ENCODE results near the gene SALL3.

SALL3 gene

DNA sequence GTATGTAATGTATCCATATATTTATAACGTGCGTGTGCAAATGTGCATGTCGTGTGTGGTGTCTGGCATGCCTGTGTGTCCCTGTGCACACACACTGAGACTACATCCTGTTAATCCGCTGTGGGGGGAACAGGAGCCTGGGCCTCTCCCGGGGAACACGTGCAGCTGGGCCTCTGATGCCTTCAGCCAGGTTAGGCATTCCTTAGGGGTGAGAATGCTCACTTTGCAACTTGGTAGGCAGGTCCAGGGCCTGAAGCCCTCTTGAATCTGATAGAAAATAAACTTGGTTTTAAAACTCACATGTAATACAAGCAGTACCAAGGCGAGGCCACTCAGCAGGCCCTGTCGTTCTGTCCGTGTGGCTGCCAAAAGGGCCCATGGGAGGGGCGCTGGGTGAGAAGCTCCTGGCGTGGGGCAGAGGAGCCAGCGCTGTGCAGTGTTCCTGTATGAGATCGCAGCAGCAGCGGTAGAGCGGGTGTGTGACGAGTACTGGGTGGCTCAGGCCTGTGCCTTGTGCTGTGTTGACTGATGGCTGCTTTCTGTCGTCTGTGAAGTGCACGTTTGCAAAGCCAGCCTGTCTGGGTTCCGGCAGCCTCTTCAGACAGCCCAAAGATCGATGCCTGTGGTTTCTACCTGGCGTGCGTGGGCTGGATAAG, 16.2 kb downstream of the SALL3 start:
- Histone ChIP-seq H4K20me1 (ENCODE audit: insufficient read depth, low read length) (no peaks in the 10 kb centered on the region), H3K4me3 (ENCODE audit: low read depth in 1 of 2, low read length in 2 of 2) (no peak overlapping the region), H3K27ac (ENCODE audit: low read length) (no peak overlapping the region), H3K4me2 (ENCODE audit: insufficient read depth, low read length) (no peak overlapping the region), H2AFZ (ENCODE audit: low read depth, low read length) (no peak overlapping the region), H3K9ac (ENCODE audit: low read depth, low read length) (no peak overlapping the region), H3K79me2 (ENCODE audit: insufficient read depth, low read length) (no peaks in the 10 kb centered on the region), H3K9me3 (ENCODE audit: insufficient read depth, low read length, severe bottlenecking) (no peaks in the 10 kb centered on the region), H3K27me3 (ENCODE audit: insufficient read depth, low read length, poor library complexity) (peaks cover under 1% of the 10 kb centered on the region), H3K4me1 (ENCODE audit: insufficient read depth, low read length) (no peaks in the 10 kb centered on the region), H3K36me3 (ENCODE audit: insufficient read depth, low read length) (no peaks in the 10 kb centered on the region)
- no peak for DNase-seq
- ATAC-seq (ENCODE audit: insufficient read depth, low read depth) = no peak
- no peak for TF ChIP-seq EZH2 (IDR thresholded peaks at IDR 0.05; ENCODE audit: borderline replicate concordance, low read depth, low read length, severe bottlenecking)
- TF ChIP-seq, protein P1, sequence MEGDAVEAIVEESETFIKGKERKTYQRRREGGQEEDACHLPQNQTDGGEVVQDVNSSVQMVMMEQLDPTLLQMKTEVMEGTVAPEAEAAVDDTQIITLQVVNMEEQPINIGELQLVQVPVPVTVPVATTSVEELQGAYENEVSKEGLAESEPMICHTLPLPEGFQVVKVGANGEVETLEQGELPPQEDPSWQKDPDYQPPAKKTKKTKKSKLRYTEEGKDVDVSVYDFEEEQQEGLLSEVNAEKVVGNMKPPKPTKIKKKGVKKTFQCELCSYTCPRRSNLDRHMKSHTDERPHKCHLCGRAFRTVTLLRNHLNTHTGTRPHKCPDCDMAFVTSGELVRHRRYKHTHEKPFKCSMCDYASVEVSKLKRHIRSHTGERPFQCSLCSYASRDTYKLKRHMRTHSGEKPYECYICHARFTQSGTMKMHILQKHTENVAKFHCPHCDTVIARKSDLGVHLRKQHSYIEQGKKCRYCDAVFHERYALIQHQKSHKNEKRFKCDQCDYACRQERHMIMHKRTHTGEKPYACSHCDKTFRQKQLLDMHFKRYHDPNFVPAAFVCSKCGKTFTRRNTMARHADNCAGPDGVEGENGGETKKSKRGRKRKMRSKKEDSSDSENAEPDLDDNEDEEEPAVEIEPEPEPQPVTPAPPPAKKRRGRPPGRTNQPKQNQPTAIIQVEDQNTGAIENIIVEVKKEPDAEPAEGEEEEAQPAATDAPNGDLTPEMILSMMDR (IDR thresholded peaks at IDR 0.05; ENCODE audit: borderline replicate concordance, extremely low read depth, low read length, poor library complexity, severe bottlenecking) = no peak

DNA sequence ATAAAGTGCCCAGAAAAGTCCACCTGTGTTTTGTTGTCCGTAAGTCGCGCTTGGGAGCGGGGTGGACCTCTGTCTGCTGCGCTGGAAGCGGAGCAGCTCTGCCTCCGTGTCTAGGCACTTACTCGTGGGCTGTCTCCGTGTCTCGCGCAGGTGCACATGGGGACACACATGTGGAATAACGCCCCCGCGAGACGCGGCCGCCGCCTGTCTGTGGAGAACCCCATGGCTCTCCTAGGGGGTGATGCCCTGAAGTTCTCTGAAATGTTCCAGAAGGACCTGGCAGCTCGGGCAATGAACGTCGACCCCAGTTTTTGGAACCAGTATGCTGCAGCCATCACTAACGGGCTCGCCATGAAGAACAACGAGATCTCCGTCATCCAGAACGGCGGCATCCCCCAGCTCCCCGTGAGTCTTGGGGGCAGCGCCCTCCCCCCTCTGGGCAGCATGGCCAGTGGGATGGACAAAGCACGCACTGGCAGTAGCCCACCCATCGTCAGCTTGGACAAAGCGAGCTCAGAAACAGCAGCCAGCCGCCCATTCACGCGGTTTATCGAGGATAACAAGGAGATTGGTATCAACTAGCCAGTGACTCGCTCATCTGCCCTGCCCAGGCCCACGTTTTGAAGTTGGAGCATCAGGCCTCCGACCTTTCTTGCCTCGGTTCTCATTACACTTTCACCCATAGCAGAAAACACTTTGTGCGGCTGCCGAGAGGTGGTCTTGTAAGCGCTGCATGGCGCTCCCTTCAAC, 17.3 kb downstream of the SALL3 start:
- no peaks in the 10 kb centered on the region for H3K4me1 ChIP-seq (ENCODE audit: insufficient read depth, low read length)
- TF ChIP-seq, protein P1 (IDR thresholded peaks at IDR 0.05; ENCODE audit: borderline replicate concordance, extremely low read depth, low read length, poor library complexity, severe bottlenecking) = no peak
- no peak for TF ChIP-seq EZH2 (IDR thresholded peaks at IDR 0.05; ENCODE audit: borderline replicate concordance, low read depth, low read length, severe bottlenecking)
- H3K36me3 ChIP-seq (ENCODE audit: insufficient read depth, low read length) = no peaks in the 10 kb centered on the region
- no peak overlapping the region for H2AFZ ChIP-seq (ENCODE audit: low read depth, low read length)
- no peaks in the 10 kb centered on the region for H4K20me1 ChIP-seq (ENCODE audit: insufficient read depth, low read length)
- H3K9ac ChIP-seq (ENCODE audit: low read depth, low read length) = no peak overlapping the region
- H3K27ac ChIP-seq (ENCODE audit: low read length) = no peak overlapping the region
- ATAC-seq (ENCODE audit: insufficient read depth, low read depth) (no peak), DNase-seq (no peak)
- no peak overlapping the region for H3K4me3 ChIP-seq (ENCODE audit: low read depth in 1 of 2, low read length in 2 of 2)
- H3K27me3 ChIP-seq (ENCODE audit: insufficient read depth, low read length, poor library complexity) = no peaks in the 10 kb centered on the region
- no peak overlapping the region for H3K4me2 ChIP-seq (ENCODE audit: insufficient read depth, low read length)
- H3K9me3 ChIP-seq (ENCODE audit: insufficient read depth, low read length, severe bottlenecking) = no peaks in the 10 kb centered on the region
- H3K79me2 ChIP-seq (ENCODE audit: insufficient read depth, low read length) = no peaks in the 10 kb centered on the region

DNA sequence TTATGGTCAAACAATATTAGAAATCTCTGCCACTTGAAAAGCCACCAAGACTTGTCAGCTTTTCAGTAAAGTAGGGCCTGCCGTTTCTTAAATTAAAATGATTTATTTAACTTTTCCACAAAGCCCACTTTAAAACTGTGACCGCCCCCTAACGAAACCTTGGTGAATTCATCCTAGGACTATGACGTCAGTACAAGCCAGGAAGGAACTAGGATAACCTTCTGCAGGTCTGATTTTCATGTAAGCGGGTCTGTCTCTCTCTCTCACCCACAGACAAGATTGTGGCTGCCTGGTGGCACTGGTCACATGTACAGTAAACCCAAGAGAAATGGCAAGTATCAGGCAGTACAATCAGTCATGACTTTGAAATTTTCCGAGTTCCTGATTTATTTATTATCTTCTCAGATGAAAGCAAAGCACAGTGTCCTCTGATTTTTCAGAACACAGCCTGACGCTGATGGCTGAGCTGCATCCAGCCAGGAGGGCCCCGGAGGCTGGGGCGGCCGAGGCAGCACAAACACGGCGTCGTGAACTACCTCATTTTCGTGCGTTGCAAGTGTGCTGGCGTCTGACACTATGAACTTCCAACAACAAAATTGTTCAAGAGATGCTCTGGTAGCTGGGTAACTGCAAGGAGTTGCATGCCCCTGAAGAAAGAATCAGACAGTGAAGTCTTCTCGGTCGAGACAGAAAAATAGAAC, 18.9 kb downstream of the SALL3 start:
- Histone ChIP-seq H3K27me3 (ENCODE audit: insufficient read depth, low read length, poor library complexity) (no peaks in the 10 kb centered on the region), H3K9me3 (ENCODE audit: insufficient read depth, low read length, severe bottlenecking) (no peaks in the 10 kb centered on the region), H3K79me2 (ENCODE audit: insufficient read depth, low read length) (no peaks in the 10 kb centered on the region), H3K4me1 (ENCODE audit: insufficient read depth, low read length) (no peaks in the 10 kb centered on the region), H2AFZ (ENCODE audit: low read depth, low read length) (no peak overlapping the region), H3K27ac (ENCODE audit: low read length) (no peak overlapping the region), H3K4me2 (ENCODE audit: insufficient read depth, low read length) (no peak overlapping the region), H3K4me3 (ENCODE audit: low read depth in 1 of 2, low read length in 2 of 2) (no peak overlapping the region), H3K36me3 (ENCODE audit: insufficient read depth, low read length) (no peaks in the 10 kb centered on the region), H3K9ac (ENCODE audit: low read depth, low read length) (no peak overlapping the region), H4K20me1 (ENCODE audit: insufficient read depth, low read length) (no peaks in the 10 kb centered on the region)
- TF ChIP-seq, protein P1 (IDR thresholded peaks at IDR 0.05; ENCODE audit: borderline replicate concordance, extremely low read depth, low read length, poor library complexity, severe bottlenecking) = no peak
- TF ChIP-seq EZH2 (IDR thresholded peaks at IDR 0.05; ENCODE audit: borderline replicate concordance, low read depth, low read length, severe bottlenecking) = no peak
- ATAC-seq (ENCODE audit: insufficient read depth, low read depth) (no peak), DNase-seq (no peak)
